Karpas-422 (cell line): Measurements from ENCODE around the gene EMC6. TPM values are rescaled to one million over a fixed set of nuclear protein-coding genes. Genes with fewer than 3 reads are reported as not detected.

Source experiments
- DNase-seq: peaks from one replicate; pipeline ENCODE4 v3.0.0-alpha.2; 2015
- H2AFZ ChIP-seq: fragments of 200-600 bp; sonication (generic); 2 replicates; pipeline ENCODE4 v1.6.1; 2014; ENCODE audit warnings: antibody characterized with exemption, low read length, mixed read lengths
- H3K27ac ChIP-seq: fragments of 200-600 bp; sonication (generic); 2 replicates; pipeline ENCODE4 v1.5.1; 2014; ENCODE audit warnings: mild to moderate bottlenecking, low read length, moderate library complexity
- H3K27me3 ChIP-seq: fragments of 200-600 bp; sonication (generic); 2 replicates; pipeline ENCODE4 v1.6.1; 2014; ENCODE audit warnings: low read length, mixed read lengths
- H3K36me3 ChIP-seq: fragments of 200-600 bp; sonication (generic); 2 replicates; pipeline ENCODE4 v1.6.1; 2014; ENCODE audit warnings: low read length, mixed read lengths; ENCODE audit not compliant: insufficient read depth
- H3K4me1 ChIP-seq: fragments of 200-600 bp; sonication (generic); 2 replicates; pipeline ENCODE4 v1.6.1; 2014; ENCODE audit warnings: mild to moderate bottlenecking, low read length, mixed read lengths
- H3K4me2 ChIP-seq: fragments of 200-600 bp; sonication (generic); 2 replicates; pipeline ENCODE4 v1.6.1; 2014; ENCODE audit warnings: low read length, low read depth, mild to moderate bottlenecking; ENCODE audit not compliant: poor library complexity, severe bottlenecking
- H3K4me3 ChIP-seq: fragments of 200-600 bp; sonication (generic); 2 replicates; pipeline ENCODE4 v1.5.1; 2014; ENCODE audit warnings: mild to moderate bottlenecking, antibody characterized with exemption, low read length, mixed read lengths
- H3K79me2 ChIP-seq: fragments of 200-600 bp; sonication (generic); 2 replicates; pipeline ENCODE4 v1.6.1; 2014; ENCODE audit warnings: mild to moderate bottlenecking, low read length, mixed read lengths
- H3K9ac ChIP-seq: fragments of 200-600 bp; sonication (generic); 2 replicates; pipeline ENCODE4 v1.6.0; 2014; ENCODE audit warnings: low read length
- H3K9me2 ChIP-seq: fragments of 200-600 bp; sonication (generic), shearing (Covaris generic); replicated peaks from 2 replicates; pipeline ENCODE4 v1.6.0; 2014; ENCODE audit warnings: mild to moderate bottlenecking, low read length, moderate library complexity; ENCODE audit not compliant: insufficient read depth
- H3K9me3 ChIP-seq: fragments of 300-700, 200-600 bp; sonication (generic); 2 replicates; pipeline ENCODE4 v1.6.1; 2014; ENCODE audit warnings: low read length, mixed read lengths
- H4K20me1 ChIP-seq: fragments of 200-600 bp; sonication (generic); 2 replicates; pipeline ENCODE4 v1.6.1; 2014; ENCODE audit warnings: mild to moderate bottlenecking, antibody characterized with exemption, low read length, low read depth; ENCODE audit not compliant: insufficient read depth
- total RNA-seq: library from RNA; depleted of rRNA; stranded (reverse); fragments of >200 nt; shearing (Covaris generic); gene quantifications from 2 replicates; pipeline ENCODE4 v1.2.3, GENCODE V29; 2014; ENCODE audit warnings: low replicate concordance

The EMC6 gene
- total RNA-seq, 1 experiment from 2014 or later = 21.0 TPM

DNA sequence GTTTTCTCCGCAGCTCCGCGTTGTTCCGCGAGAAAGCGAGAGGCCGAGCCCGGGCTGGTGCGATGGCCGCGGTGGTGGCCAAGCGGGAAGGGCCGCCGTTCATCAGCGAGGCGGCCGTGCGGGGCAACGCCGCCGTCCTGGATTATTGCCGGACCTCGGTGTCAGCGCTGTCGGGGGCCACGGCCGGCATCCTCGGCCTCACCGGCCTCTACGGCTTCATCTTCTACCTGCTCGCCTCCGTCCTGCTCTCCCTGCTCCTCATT, 404 bp downstream of the EMC6 start:
- H3K9ac ChIP-seq = peak overlapping the region; percentile 96
- H3K79me2 ChIP-seq = peaks cover 37% of the 10 kb centered on the region
- peak overlapping the region; percentile 74; the same call in 1 of the 2 replicates for H2AFZ ChIP-seq
- peak overlapping the region; percentile 60 for H3K27ac ChIP-seq
- H3K4me3 ChIP-seq = peak overlapping the region; percentile 97
- DNase-seq = no peak
- H3K36me3 ChIP-seq = peaks cover 7% of the 10 kb centered on the region; the same call in 1 of the 2 replicates
- H3K4me2 ChIP-seq = peak overlapping the region; percentile 97
- no peaks in the 10 kb centered on the region; the same call in 1 of the 2 replicates for H4K20me1 ChIP-seq
- no peaks in the 10 kb centered on the region for H3K27me3 ChIP-seq
- H3K9me3 ChIP-seq = no peaks in the 10 kb centered on the region
- no peaks in the 10 kb centered on the region for H3K9me2 ChIP-seq
- H3K4me1 ChIP-seq = peaks cover 22% of the 10 kb centered on the region

DNA sequence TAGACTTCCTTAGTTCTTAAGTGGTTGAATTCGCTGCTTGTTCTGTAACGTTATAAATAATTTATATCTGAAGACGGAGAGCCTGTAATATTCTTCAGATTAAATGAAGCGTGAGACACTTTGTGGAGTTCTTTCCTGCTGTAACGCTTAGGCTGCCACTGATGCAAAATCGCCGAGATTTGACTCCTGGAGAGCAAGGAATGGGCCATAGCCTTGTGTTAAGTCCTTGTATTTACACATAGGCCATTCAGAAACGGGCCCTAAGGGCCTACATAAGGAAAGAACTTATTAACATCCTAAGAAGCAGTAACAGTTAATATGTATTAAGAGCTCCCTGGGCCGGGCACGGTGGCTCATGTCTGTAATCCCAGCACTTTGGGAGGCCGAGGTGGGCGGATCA, 936 bp downstream of the EMC6 start:
- no peaks in the 10 kb centered on the region; the same call in 1 of the 2 replicates for H4K20me1 ChIP-seq
- no peaks in the 10 kb centered on the region for H3K9me3 ChIP-seq
- H2AFZ ChIP-seq = no peak overlapping the region
- H3K27ac ChIP-seq = peak overlapping the region; percentile 60
- H3K4me3 ChIP-seq = peak overlapping the region; percentile 97
- H3K4me2 ChIP-seq = peak overlapping the region; percentile 97
- peak overlapping the region; percentile 96 for H3K9ac ChIP-seq
- no peaks in the 10 kb centered on the region for H3K9me2 ChIP-seq
- peaks cover 37% of the 10 kb centered on the region for H3K79me2 ChIP-seq
- peaks cover 22% of the 10 kb centered on the region for H3K4me1 ChIP-seq
- H3K27me3 ChIP-seq = no peaks in the 10 kb centered on the region
- peaks cover 7% of the 10 kb centered on the region; the same call in 1 of the 2 replicates for H3K36me3 ChIP-seq
- DNase-seq = peak; percentile 57

DNA sequence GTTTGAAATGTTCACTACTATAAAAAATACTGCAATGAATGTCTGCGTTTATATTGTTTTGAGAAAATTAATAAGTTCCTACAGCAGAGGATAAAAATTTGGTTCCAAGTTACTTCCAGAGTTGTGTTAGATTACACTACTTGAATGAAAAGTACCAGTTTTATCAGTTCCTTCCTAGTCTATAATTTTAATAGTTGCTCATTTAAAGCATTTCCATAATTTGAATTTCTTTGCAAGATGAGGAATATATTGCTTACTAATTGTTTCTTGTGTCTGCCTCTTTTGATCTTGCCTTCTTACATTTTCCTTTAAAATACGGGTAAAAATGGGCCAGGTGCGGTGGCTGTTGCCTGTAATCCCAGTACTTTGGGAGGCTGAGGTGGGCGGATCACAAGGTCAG, 4.0 kb downstream of the EMC6 start:
- H3K4me3 ChIP-seq = no peak overlapping the region
- no peaks in the 10 kb centered on the region; the same call in 1 of the 2 replicates for H4K20me1 ChIP-seq
- DNase-seq = no peak
- no peak overlapping the region for H3K4me2 ChIP-seq
- peaks cover 7% of the 10 kb centered on the region; the same call in 1 of the 2 replicates for H3K36me3 ChIP-seq
- no peaks in the 10 kb centered on the region for H3K9me2 ChIP-seq
- H3K27me3 ChIP-seq = no peaks in the 10 kb centered on the region
- peaks cover 17% of the 10 kb centered on the region for H3K4me1 ChIP-seq
- no peaks in the 10 kb centered on the region for H3K9me3 ChIP-seq
- H3K27ac ChIP-seq = no peak overlapping the region
- peaks cover 34% of the 10 kb centered on the region for H3K79me2 ChIP-seq
- H3K9ac ChIP-seq = no peak overlapping the region
- no peak overlapping the region for H2AFZ ChIP-seq

DNA sequence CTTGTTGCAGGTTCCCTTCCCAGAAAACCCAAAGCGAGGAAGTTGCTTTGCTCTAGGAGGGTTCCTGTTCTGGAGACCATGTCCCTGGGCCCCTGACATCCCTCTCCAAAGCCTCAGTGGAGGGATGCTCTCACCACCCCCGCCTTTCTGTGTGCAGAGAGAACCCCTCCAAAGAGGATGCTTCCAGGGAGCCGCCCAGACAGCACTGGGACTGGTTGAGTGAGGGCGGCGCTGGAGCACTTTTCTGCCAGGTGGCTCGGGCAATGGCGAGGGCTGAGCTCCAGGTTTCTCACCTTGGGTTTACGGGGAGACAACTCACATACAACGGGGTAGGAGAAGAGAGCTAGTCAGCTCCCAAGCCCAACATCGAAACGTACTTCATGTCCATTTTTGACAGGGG, 7.3 kb downstream of the EMC6 start:
- Histone ChIP-seq H3K79me2 (peaks cover 6% of the 10 kb centered on the region; the same call in 1 of the 2 replicates), H3K36me3 (peaks cover 7% of the 10 kb centered on the region; the same call in 1 of the 2 replicates), H3K9me2 (no peaks in the 10 kb centered on the region), H3K9ac (no peak overlapping the region), H4K20me1 (no peaks in the 10 kb centered on the region), H3K27me3 (no peaks in the 10 kb centered on the region), H3K27ac (no peak overlapping the region), H2AFZ (no peak overlapping the region), H3K4me1 (no peaks in the 10 kb centered on the region), H3K4me3 (no peak overlapping the region), H3K9me3 (no peaks in the 10 kb centered on the region), H3K4me2 (no peak overlapping the region)
- DNase-seq = no peak

DNA sequence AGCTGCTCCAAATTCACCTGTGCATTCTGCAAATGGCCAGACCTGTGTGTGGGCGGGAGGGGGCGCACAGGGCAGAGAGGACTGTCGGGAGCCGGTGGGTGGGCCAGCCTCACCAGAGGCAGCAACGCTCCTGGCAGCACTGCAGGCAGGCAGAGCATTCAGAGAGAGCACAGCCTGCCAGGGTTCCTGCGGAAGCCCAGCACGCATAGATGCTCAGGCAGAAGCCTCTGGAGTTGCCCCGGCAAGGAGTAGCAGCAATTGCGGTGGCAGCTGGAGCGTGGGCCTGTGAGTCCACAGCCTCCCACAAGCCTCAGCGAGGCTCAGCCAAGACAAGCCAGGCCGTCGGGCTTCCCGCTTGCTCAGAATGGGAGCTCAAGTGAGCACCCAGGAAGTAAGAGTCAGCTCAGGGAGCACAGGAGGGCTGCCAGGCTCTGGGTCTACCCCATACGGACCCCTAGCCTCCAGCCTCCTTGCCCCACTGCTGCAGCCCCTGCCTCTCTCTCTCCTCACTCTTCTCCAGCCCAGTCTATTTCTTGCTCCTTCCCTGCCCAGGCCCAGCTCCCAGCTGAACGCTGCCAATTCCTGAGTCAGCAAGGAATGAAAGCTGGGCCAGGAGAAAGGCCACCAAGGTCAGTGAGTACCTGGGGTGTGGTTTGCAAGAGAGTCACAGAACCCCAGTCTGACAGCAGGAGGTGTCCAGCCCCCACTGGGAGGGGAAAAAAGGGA, 9.6 kb downstream of the EMC6 start:
- Histone ChIP-seq H3K9me2 (no peaks in the 10 kb centered on the region), H3K9me3 (no peaks in the 10 kb centered on the region), H3K27ac (no peak overlapping the region), H3K4me2 (no peak overlapping the region), H2AFZ (no peak overlapping the region), H3K9ac (no peak overlapping the region), H3K27me3 (no peaks in the 10 kb centered on the region), H3K79me2 (no peaks in the 10 kb centered on the region), H3K36me3 (0 out of 2 replicates have a peak, but pooled peaks cover 4% of the 10 kb centered on the region), H4K20me1 (no peaks in the 10 kb centered on the region), H3K4me1 (peaks cover 3% of the 10 kb centered on the region), H3K4me3 (no peak overlapping the region)
- no peak for DNase-seq

DNA sequence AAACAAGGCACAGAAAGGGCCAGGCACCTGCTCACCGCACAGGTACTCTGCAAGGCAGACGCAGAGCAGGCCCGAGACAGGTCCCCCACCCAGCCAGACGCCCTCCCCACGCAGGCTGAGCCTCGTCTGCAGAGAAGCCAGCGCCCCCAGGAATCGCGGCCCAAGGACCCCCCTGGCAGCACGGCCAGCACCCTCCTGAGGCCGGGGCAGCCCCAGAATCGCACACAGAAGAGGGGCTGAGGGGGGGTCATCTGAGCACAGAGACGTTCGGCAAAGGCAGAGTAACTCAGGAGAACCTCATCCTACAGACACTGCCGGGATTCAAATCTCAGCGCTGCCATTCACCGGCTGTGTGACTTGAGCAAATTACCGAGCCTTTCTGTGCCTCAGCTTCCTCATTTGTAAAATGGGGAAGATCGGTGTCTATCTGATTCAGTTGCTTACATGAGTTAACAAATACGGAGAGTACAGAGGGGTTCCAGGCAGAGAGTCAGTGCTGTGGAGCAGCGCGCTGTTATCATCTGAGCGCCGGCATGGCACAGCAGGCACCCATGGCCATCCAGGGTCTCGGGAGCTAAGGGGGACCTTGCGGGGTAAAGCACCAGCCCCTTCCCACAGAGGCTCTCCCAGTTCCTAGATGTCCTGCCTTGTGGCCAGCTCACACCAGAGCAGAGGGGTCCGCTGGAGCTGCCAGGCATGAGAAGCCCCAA, 10.4 kb downstream of the EMC6 start:
- Histone ChIP-seq H3K27me3 (no peaks in the 10 kb centered on the region), H3K36me3 (0 out of 2 replicates have a peak, but pooled peaks cover 4% of the 10 kb centered on the region), H2AFZ (no peak overlapping the region), H3K4me1 (peaks cover 8% of the 10 kb centered on the region), H3K4me3 (no peak overlapping the region), H3K27ac (no peak overlapping the region), H4K20me1 (no peaks in the 10 kb centered on the region), H3K4me2 (no peak overlapping the region), H3K9me3 (no peaks in the 10 kb centered on the region), H3K79me2 (no peaks in the 10 kb centered on the region), H3K9me2 (no peaks in the 10 kb centered on the region), H3K9ac (no peak overlapping the region)
- no peak for DNase-seq

DNA sequence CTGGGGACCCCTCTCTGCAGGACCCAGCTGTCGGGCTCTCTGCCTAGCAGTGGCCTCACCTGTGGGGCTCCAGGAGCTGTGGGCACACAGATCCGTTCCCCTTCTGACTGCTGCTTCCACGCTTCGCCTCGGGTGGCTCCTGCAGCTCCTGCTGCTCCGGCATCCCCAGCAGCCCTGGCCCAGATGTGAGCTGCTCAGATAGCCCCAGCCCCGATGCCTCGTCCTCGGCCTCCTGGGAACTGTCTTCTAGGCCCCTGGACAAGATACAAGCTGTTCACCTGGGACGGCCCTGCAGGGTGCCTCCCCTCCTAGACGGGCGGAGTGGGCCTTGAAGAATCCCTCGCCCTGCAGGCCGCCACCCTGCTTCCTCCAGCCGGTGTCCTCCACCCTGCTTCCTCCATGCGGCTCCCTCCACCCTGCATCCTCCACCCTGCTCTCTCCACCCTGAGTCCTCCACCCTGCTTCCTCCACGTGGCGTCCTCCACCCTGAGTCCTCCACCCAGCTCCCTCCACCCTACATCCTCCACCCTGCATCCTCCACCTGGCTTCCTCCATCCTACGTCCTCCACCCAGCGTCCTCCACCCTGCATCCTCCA, 11.0 kb downstream of the EMC6 start:
- H3K27ac ChIP-seq = no peak overlapping the region
- no peak overlapping the region for H2AFZ ChIP-seq
- no peaks in the 10 kb centered on the region for H3K9me3 ChIP-seq
- H4K20me1 ChIP-seq = no peaks in the 10 kb centered on the region
- no peaks in the 10 kb centered on the region for H3K9me2 ChIP-seq
- H3K9ac ChIP-seq = no peak overlapping the region
- no peak overlapping the region for H3K4me3 ChIP-seq
- H3K79me2 ChIP-seq = no peaks in the 10 kb centered on the region
- DNase-seq = no peak
- H3K36me3 ChIP-seq = 0 out of 2 replicates have a peak, but pooled peaks cover 4% of the 10 kb centered on the region
- H3K4me1 ChIP-seq = peaks cover 8% of the 10 kb centered on the region
- H3K4me2 ChIP-seq = no peak overlapping the region
- H3K27me3 ChIP-seq = no peaks in the 10 kb centered on the region

DNA sequence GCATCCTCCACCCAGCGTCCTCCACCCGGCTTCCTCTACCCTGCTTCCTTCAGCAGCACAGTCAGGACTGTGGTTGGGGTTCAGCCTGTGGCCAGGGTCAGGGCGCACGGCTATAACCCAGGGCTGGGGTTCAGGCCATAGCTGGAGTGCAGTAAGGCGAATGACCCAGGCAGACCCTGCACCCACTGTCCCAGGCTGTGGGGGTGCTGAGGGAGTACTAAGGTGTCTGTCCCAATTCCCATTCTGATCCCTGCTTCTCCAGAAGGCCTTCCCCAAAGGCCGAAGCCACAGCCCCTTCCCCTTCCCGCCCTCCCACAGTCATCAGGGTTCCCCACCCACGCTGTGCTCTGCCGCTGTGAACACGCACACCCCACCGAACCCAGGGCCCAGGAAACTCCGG, 12.4 kb downstream of the EMC6 start:
- no peak overlapping the region for H3K4me2 ChIP-seq
- no peaks in the 10 kb centered on the region for H3K9me3 ChIP-seq
- H3K27me3 ChIP-seq = no peaks in the 10 kb centered on the region
- H3K9me2 ChIP-seq = no peaks in the 10 kb centered on the region
- 0 out of 2 replicates have a peak, but pooled peaks cover 4% of the 10 kb centered on the region for H3K36me3 ChIP-seq
- H4K20me1 ChIP-seq = no peaks in the 10 kb centered on the region
- no peak overlapping the region for H3K27ac ChIP-seq
- no peak overlapping the region for H3K9ac ChIP-seq
- no peak overlapping the region for H2AFZ ChIP-seq
- DNase-seq = no peak
- H3K4me3 ChIP-seq = no peak overlapping the region
- H3K79me2 ChIP-seq = no peaks in the 10 kb centered on the region
- peaks cover 13% of the 10 kb centered on the region for H3K4me1 ChIP-seq
